H1 (cell line): ENCODE data around the gene CISH. TPM values are rescaled to one million over a fixed set of nuclear protein-coding genes. Genes with fewer than 3 reads are reported as not detected.

Source experiments
- CTCF ChIA-PET: fragments of 300-600 bp; sonication (Branson Sonifier 250); formaldehyde crosslinking; loops from one replicate; lab custom pipeline; 2021; ENCODE audit not compliant: partially characterized antibody; lab: Charles Lee
- POLR2A ChIA-PET: fragments of 300-600 bp; sonication (Branson Sonifier 250); formaldehyde crosslinking; loops from one replicate; lab custom pipeline; 2021; ENCODE audit warnings: inconsistent platforms; ENCODE audit not compliant: partially characterized antibody; lab: Charles Lee
- DNase-seq, 2 experiments: peaks; one replicate each; pipeline versions ENCODE4 v3.0.0 to v3.0.0-alpha.2; 2010 to 2022; ENCODE audit warnings: low spot score in 2 of 2, low read depth in 1 of 2, mixed read lengths in 1 of 2
- FAIRE-seq: peaks from 2 replicates; lab custom pipeline; 2011; peaks lifted over from hg19 to GRCh38; lab: Jason Lieb, UNC
- H2AFZ ChIP-seq: 2 replicates; pipeline ENCODE4 v1.8.1; 2012; ENCODE audit warnings: low read length, inconsistent platforms
- H2AK5ac ChIP-seq: 2 replicates; pipeline ENCODE4 v1.6.1; 2013; ENCODE audit warnings: low read depth, low read length
- H2BK120ac ChIP-seq: replicated peaks from 2 replicates; pipeline ENCODE3; 2013; ENCODE audit warnings: low read depth, low read length, inconsistent platforms
- H2BK12ac ChIP-seq: 2 replicates; pipeline ENCODE4 v1.6.1; 2013; ENCODE audit warnings: low read depth, low read length
- H2BK15ac ChIP-seq: 2 replicates; pipeline ENCODE4 v1.6.1; 2013; ENCODE audit warnings: low read length
- H2BK20ac ChIP-seq: 2 replicates; pipeline ENCODE4 v1.6.1; 2013; ENCODE audit warnings: low read length
- H2BK5ac ChIP-seq: 2 replicates; pipeline ENCODE4 v1.6.1; 2013; ENCODE audit warnings: low read depth, low read length
- H3K14ac ChIP-seq: 2 replicates; pipeline ENCODE4 v1.6.1; 2013; ENCODE audit warnings: inconsistent platforms; ENCODE audit not compliant: insufficient read length
- H3K18ac ChIP-seq: 2 replicates; pipeline ENCODE4 v1.6.1; 2013; ENCODE audit warnings: low read length; ENCODE audit errors: extremely low read depth
- H3K23ac ChIP-seq: 2 replicates; pipeline ENCODE4 v1.6.1; 2013; ENCODE audit warnings: inconsistent platforms; ENCODE audit not compliant: insufficient read length
- H3K23me2 ChIP-seq: 2 replicates; pipeline ENCODE4 v1.6.1; 2013; ENCODE audit warnings: low read depth, low read length
- H3K27ac ChIP-seq: 2 replicates; pipeline ENCODE4 v1.6.1; 2011; ENCODE audit warnings: low read depth, low read length, inconsistent platforms
- H3K27me3 ChIP-seq, 4 experiments: replicated peaks in 1 of 4; 1 replicate in 1 of 4; 2 replicates in 3 of 4; pipeline versions ENCODE4 v1.6.1 to v1.8.1; 2011 to 2013; ENCODE audit warnings: low read length in 3 of 4, mild to moderate bottlenecking in 3 of 4, inconsistent platforms in 2 of 4, mixed read lengths in 2 of 4, moderate library complexity in 1 of 4; ENCODE audit not compliant: control insufficient read depth in 3 of 4, insufficient read depth in 3 of 4; ENCODE audit errors: extremely low read depth in 1 of 4
- H3K36me3 ChIP-seq, 4 experiments: 2 replicates each; pipeline versions ENCODE4 v1.6.1 to v1.8.1; 2011 to 2013; ENCODE audit warnings: mild to moderate bottlenecking in 4 of 4, low read length in 3 of 4, moderate library complexity in 2 of 4, control low read depth in 1 of 4, inconsistent platforms in 1 of 4; ENCODE audit not compliant: insufficient read depth in 4 of 4, control insufficient read depth in 2 of 4
- H3K4ac ChIP-seq: replicated peaks from 2 replicates; pipeline ENCODE3; 2013; ENCODE audit warnings: low read length, low read depth, mixed read lengths, inconsistent platforms; ENCODE audit not compliant: insufficient read length
- H3K4me1 ChIP-seq, 4 experiments: replicated peaks in 1 of 4; 1 replicate in 1 of 4; 2 replicates in 3 of 4; pipeline versions ENCODE4 v1.6.1 to v1.8.1; 2011 to 2013; ENCODE audit warnings: low read length in 3 of 4, inconsistent platforms in 2 of 4, mixed read lengths in 1 of 4; ENCODE audit not compliant: insufficient read depth in 4 of 4, control insufficient read depth in 3 of 4
- H3K4me2 ChIP-seq, 2 experiments: 2 replicates each; pipeline versions ENCODE4 v1.6.1 to v1.8.1; 2011 to 2013; ENCODE audit warnings: low read depth in 2 of 2, low read length in 2 of 2, control low read depth in 1 of 2, inconsistent platforms in 1 of 2, mild to moderate bottlenecking in 1 of 2; ENCODE audit not compliant: insufficient read depth in 1 of 2
- H3K4me3 ChIP-seq, 4 experiments: fragments of 200-600, 300-600 bp in 1 of 4; sonication (generic), shearing (Covaris generic), sonication (Bioruptor Twin) in 1 of 4; 2 replicates each; pipeline versions ENCODE4 v1.5.1 to v1.8.1; 2011 to 2016; ENCODE audit warnings: low read length in 4 of 4, low read depth in 3 of 4, control low read depth in 2 of 4, inconsistent platforms in 2 of 4, mild to moderate bottlenecking in 2 of 4, mixed read lengths in 1 of 4, moderate library complexity in 1 of 4; ENCODE audit not compliant: insufficient read depth in 2 of 4; ENCODE audit errors: extremely low read depth in 1 of 4
- H3K56ac ChIP-seq: replicated peaks from 2 replicates; pipeline ENCODE3; 2013; ENCODE audit warnings: low read depth, mild to moderate bottlenecking, mixed read lengths, low read length, inconsistent platforms; ENCODE audit not compliant: insufficient read length
- H3K79me1 ChIP-seq: 2 replicates; pipeline ENCODE4 v1.6.1; 2013; ENCODE audit warnings: low read depth, low read length, control low read depth
- H3K79me2 ChIP-seq, 2 experiments: 2 replicates each; pipeline versions ENCODE4 v1.6.1 to v1.8.1; 2012 to 2013; ENCODE audit warnings: low read length in 2 of 2, mild to moderate bottlenecking in 2 of 2, inconsistent platforms in 1 of 2; ENCODE audit not compliant: insufficient read depth in 2 of 2, control insufficient read depth in 1 of 2
- H3K9ac ChIP-seq, 4 experiments: replicated peaks in 1 of 4; 1 replicate in 1 of 4; 2 replicates in 3 of 4; pipeline versions ENCODE4 v1.6.1 to v1.8.1; 2011 to 2013; ENCODE audit warnings: low read depth in 3 of 4, low read length in 3 of 4, control low read depth in 2 of 4, mild to moderate bottlenecking in 2 of 4, moderate library complexity in 2 of 4, inconsistent platforms in 1 of 4; ENCODE audit errors: extremely low read depth in 1 of 4
- H3K9me3 ChIP-seq, 2 experiments: 2 replicates each; pipeline versions ENCODE4 v1.6.1 to v1.8.1; 2012 to 2013; ENCODE audit warnings: mild to moderate bottlenecking in 2 of 2, moderate library complexity in 2 of 2, control low read depth in 1 of 2, inconsistent platforms in 1 of 2, low read depth in 1 of 2, low read length in 1 of 2, mixed read lengths in 1 of 2; ENCODE audit not compliant: insufficient read depth in 2 of 2
- H4K20me1 ChIP-seq, 2 experiments: replicated peaks in 1 of 2; 2 replicates each; pipeline versions ENCODE3 to v1.8.1; 2011 to 2013; ENCODE audit warnings: inconsistent platforms in 2 of 2, low read length in 2 of 2, mild to moderate bottlenecking in 1 of 2; ENCODE audit not compliant: insufficient read depth in 2 of 2, control insufficient read depth in 1 of 2
- H4K5ac ChIP-seq: 2 replicates; pipeline ENCODE4 v1.6.1; 2013; ENCODE audit warnings: low read length, low read depth, mixed read lengths, inconsistent platforms; ENCODE audit not compliant: insufficient read length
- H4K8ac ChIP-seq: 2 replicates; pipeline ENCODE4 v1.8.0; 2013; ENCODE audit warnings: mild to moderate bottlenecking, moderate library complexity, low read length, inconsistent platforms; ENCODE audit not compliant: insufficient read depth; ENCODE audit errors: extremely low read depth
- H4K91ac ChIP-seq: replicated peaks from 2 replicates; pipeline ENCODE3; 2013; ENCODE audit warnings: low read length, mixed read lengths, inconsistent platforms; ENCODE audit not compliant: insufficient read length
- CREB1 ChIP-seq: IDR thresholded peaks from 2 replicates; pipeline ENCODE4 v1.6.1; 2012; ENCODE audit warnings: inconsistent platforms
- EGR1 ChIP-seq: IDR thresholded peaks from 2 replicates; pipeline ENCODE4 v1.6.1; 2011; ENCODE audit warnings: low read depth, low read length, borderline replicate concordance
- HDAC2 ChIP-seq, 2 experiments: fragments of 300-600 bp in 1 of 2; sonication (generic) in 1 of 2; IDR thresholded peaks; 2 replicates each; pipeline ENCODE4 v1.6.1; 2011 to 2012; ENCODE audit warnings: low read depth in 2 of 2, low read length in 2 of 2, mild to moderate bottlenecking in 2 of 2, moderate library complexity in 2 of 2, borderline replicate concordance in 1 of 2, inconsistent platforms in 1 of 2
- MAFK ChIP-seq: IDR thresholded peaks from 2 replicates; pipeline ENCODE4 v1.6.1; 2012; ENCODE audit warnings: low read depth, mild to moderate bottlenecking, improper control_type of control experiment, low read length
- POLR2A ChIP-seq, 2 experiments: IDR thresholded peaks; 1 replicate in 1 of 2; 2 replicates in 1 of 2; pipeline ENCODE4 v1.6.1; 2011; ENCODE audit warnings: low read depth in 2 of 2, low read length in 2 of 2, mild to moderate bottlenecking in 2 of 2; ENCODE audit errors: control extremely low read depth in 1 of 2
- SAP30 ChIP-seq: fragments of 300-600 bp; sonication (generic); IDR thresholded peaks from 2 replicates; pipeline ENCODE4 v1.7.1; 2012; ENCODE audit warnings: low read length, moderate library complexity, mild to moderate bottlenecking, inconsistent platforms; ENCODE audit not compliant: insufficient read depth, insufficient replicate concordance
- TCF12 ChIP-seq: IDR thresholded peaks from 2 replicates; pipeline ENCODE4 v1.6.1; 2011; ENCODE audit warnings: low read depth, mild to moderate bottlenecking, low read length
- WGBS, 2 experiments: shearing (Covaris generic) in 1 of 2; methylation state at CpG; one replicate each; pipeline versions ENCODE4 v1.1.6 to v1.1.7; 2013 to 2015; ENCODE audit warnings: low lambda C conversion rate in 2 of 2, mixed read lengths in 2 of 2, inconsistent platforms in 1 of 2, low coverage in 1 of 2, missing lambda C conversion rate in 1 of 2; ENCODE audit not compliant: insufficient replicate concordance in 2 of 2, insufficient coverage in 1 of 2, insufficient read length in 1 of 2; ENCODE audit errors: extremely low coverage in 1 of 2, missing lambda C conversion rate in 1 of 2; 5-methylcytosine and 5-hydroxymethylcytosine counted together
- polyA plus RNA-seq, 7 experiments: library from polyadenylated mRNA; depleted of rRNA in 3 of 7; stranded (reverse) in 5 of 7; unstranded in 2 of 7; fragments of >200 nt in 5 of 7; fragments of 200-250 nt in 2 of 7; gene quantifications; 1 replicate in 5 of 7; 2 replicates in 1 of 7; 4 replicates in 1 of 7; pipeline versions ENCODE4 v1.2.1 to v1.2.3, GENCODE V29; 2011 to 2013; ENCODE audit warnings: missing spikeins in 2 of 7, mixed read lengths in 2 of 7
- total RNA-seq: library from RNA; stranded (reverse); fragmentation: NEBNext Ultra II Directional; extraction: Animal tissue kit (Norgen Biotek cat#: 25700); gene quantifications from 2 replicates; pipeline ENCODE4 v1.2.1, GENCODE V29; 2021

Gene CISH
- total and polyA plus RNA-seq, 2 of the 8 experiments (the other 6 are each of a cell fraction or from before 2014, with no cell fraction given): 1.9 to 2.2 TPM

GRCh38 chr3:50582083-50582482, 29.5 kb downstream of the CISH start:
- H3K14ac ChIP-seq: no peak overlapping the region
- ChIA-PET CTCF (interaction anchor here (1.8 to 46.5 kb wide), 4 partner anchors 8 to 71 kb away, joined by 5 to 863 read pairs (median 114); partner anchors contain the start of genes C3orf18, CISH, HEMK1 and MAPKAPK3), POLR2A (interaction anchor here (1.0 to 1.7 kb wide), 3 partner anchors 9 to 35 kb away, joined by 3 to 4 read pairs (median 4); partner anchors contain the start of gene MAPKAPK3)
- DNase-seq (no peak), FAIRE-seq (no peak)
- no peaks in the 10 kb centered on the region for H3K4me1 ChIP-seq
- H3K23me2 ChIP-seq: no peaks in the 10 kb centered on the region
- no peak overlapping the region for H2BK5ac ChIP-seq
- H3K9me3 ChIP-seq: no peaks in the 10 kb centered on the region
- H2AFZ ChIP-seq: no peak overlapping the region
- no peak overlapping the region for H3K4me3 ChIP-seq
- no peak overlapping the region for H2BK20ac ChIP-seq
- no peak overlapping the region for H3K4me2 ChIP-seq
- no peak overlapping the region for H4K5ac ChIP-seq
- no peak overlapping the region for H2BK12ac ChIP-seq
- H3K27ac ChIP-seq: no peak overlapping the region
- H2AK5ac ChIP-seq: no peak overlapping the region
- H3K79me2 ChIP-seq: no peaks in the 10 kb centered on the region
- TF ChIP-seq SAP30 (no peak), HDAC2 (IDR thresholded peaks at IDR 0.05; ENCODE audit: borderline replicate concordance in 1 of 2, low read depth in 2 of 2, low read length in 2 of 2) (no peak), POLR2A (IDR thresholded peaks at IDR 0.05; ENCODE audit: control extremely low read depth in 1 of 2, low read depth in 2 of 2, low read length in 2 of 2) (no peak), TCF12 (no peak), CREB1 (no peak), EGR1 (no peak), MAFK (no peak)
- no peak overlapping the region for H3K56ac ChIP-seq
- no peak overlapping the region for H3K18ac ChIP-seq
- no peak overlapping the region for H3K23ac ChIP-seq
- no peak overlapping the region for H3K9ac ChIP-seq
- H3K4ac ChIP-seq: no peak overlapping the region
- no peaks in the 10 kb centered on the region for H3K27me3 ChIP-seq
- no peak overlapping the region for H4K91ac ChIP-seq
- no peak overlapping the region for H2BK120ac ChIP-seq
- no peaks in the 10 kb centered on the region for H3K79me1 ChIP-seq
- no peak overlapping the region for H2BK15ac ChIP-seq
- H4K8ac ChIP-seq: no peak overlapping the region
- no peaks in the 10 kb centered on the region; a peak in 1 of 8 replicates for H3K36me3 ChIP-seq
- 76% methylated on average over 9 of the region's 9 CpGs; no CpG with 5 or more reads in 1 of the 2 experiments for WGBS, 2 experiments
- H4K20me1 ChIP-seq: no peaks in the 10 kb centered on the region
